Immature natural killer cell (primary cell): Measurements from ENCODE around the gene RASL12. TPM values are rescaled to one million over a fixed set of nuclear protein-coding genes. Genes with fewer than 3 reads are reported as not detected.
"Not testable (repeated sequence)": the region's sequence is repeated elsewhere in the genome, so short reads cannot be mapped to it uniquely, and the experiment has no call there.

Experiments
- DNase-seq, 3 donors: peaks; one replicate each; pipeline ENCODE4 v3.0.0; 2022; ENCODE audit warnings: mixed read lengths in 1 of 3
- H3K27ac Mint-ChIP-seq, 6 donors: one replicate each; pipeline ENCODE4 v1.8.0; 2020; ENCODE audit warnings: mixed read lengths in 6 of 6, mild to moderate bottlenecking in 5 of 6, inconsistent platforms in 4 of 6, moderate library complexity in 3 of 6
- H3K27me3 Mint-ChIP-seq, 3 donors: one replicate each; pipeline ENCODE4 v1.8.0; 2020 to 2021; ENCODE audit warnings: low read depth in 3 of 3, mild to moderate bottlenecking in 3 of 3, mixed read lengths in 3 of 3, moderate library complexity in 3 of 3, inconsistent platforms in 1 of 3
- H3K36me3 Mint-ChIP-seq, 3 donors: one replicate each; pipeline ENCODE4 v1.8.0; 2020; ENCODE audit warnings: mixed read lengths in 3 of 3, inconsistent platforms in 2 of 3, mild to moderate bottlenecking in 2 of 3
- H3K4me1 Mint-ChIP-seq, 2 donors: one replicate each; pipeline ENCODE4 v1.8.0; 2020; ENCODE audit warnings: inconsistent platforms in 2 of 2, mild to moderate bottlenecking in 2 of 2, mixed read lengths in 2 of 2, moderate library complexity in 1 of 2
- H3K4me3 Mint-ChIP-seq, 5 donors: one replicate each; pipeline ENCODE4 v1.8.0; 2020; ENCODE audit warnings: mild to moderate bottlenecking in 5 of 5, mixed read lengths in 5 of 5, inconsistent platforms in 3 of 5, moderate library complexity in 3 of 5
- H3K9me3 Mint-ChIP-seq, 6 donors: one replicate each; pipeline ENCODE4 v1.8.0; 2020; ENCODE audit warnings: mild to moderate bottlenecking in 6 of 6, mixed read lengths in 6 of 6, inconsistent platforms in 4 of 6, moderate library complexity in 3 of 6
- polyA plus RNA-seq, 3 donors: library from polyadenylated mRNA; unstranded; fragments of 300-500 nt; fragmentation: Illumina TruSeq; gene quantifications; one replicate each; pipeline ENCODE4 v1.2.3, GENCODE V29; 2021

Gene RASL12
- not detected for polyA plus RNA-seq

- Mint-ChIP-seq H3K27me3 (peaks cover 6 to 9% (median 8%) of the 10 kb centered on the region in 3 donors), H3K36me3 (no peaks in the 10 kb centered on the region), H3K9me3 (no peaks in the 10 kb centered on the region), H3K4me3 (peak within 1 kb of the TSS in 4 of 5 donors; percentile 29 to 64 (median 38)), H3K4me1 (peaks cover 4 to 11% of the 10 kb centered on the region in 2 donors), H3K27ac (no peak within 1 kb of the TSS)
- DNase-seq: no peak
Observed at GRCh38 chr15:65067645-65068402, at the start of gene RASL12. TSS of gene RASL12 (minus strand) at chr15:65067991. CDS start at chr15:65067835, 156 bp downstream.

DNA sequence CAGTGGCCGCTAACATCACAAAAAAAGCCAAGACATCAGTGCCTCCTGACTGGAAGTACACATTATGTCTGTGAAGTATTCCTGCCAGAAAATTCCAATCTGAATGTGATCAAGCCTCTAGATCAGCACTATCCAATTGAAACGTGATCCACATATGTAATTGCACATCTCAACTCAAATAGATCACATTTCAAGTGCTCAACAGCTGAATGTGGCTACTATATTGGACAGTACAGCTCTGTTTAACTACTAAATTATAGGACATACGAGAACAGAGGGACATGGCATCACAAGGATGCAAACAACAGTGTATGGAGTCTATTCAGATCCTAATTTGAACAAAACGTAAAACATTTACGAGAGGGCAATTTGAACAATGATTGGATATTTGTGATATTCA is 47.8 kb upstream of the RASL12 start:
- H3K27ac Mint-ChIP-seq: no peak overlapping the region
- H3K36me3 Mint-ChIP-seq: peaks cover 13 to 37% (median 22%) of the 10 kb centered on the region in 3 donors
- no peaks in the 10 kb centered on the region for H3K27me3 Mint-ChIP-seq

DNA sequence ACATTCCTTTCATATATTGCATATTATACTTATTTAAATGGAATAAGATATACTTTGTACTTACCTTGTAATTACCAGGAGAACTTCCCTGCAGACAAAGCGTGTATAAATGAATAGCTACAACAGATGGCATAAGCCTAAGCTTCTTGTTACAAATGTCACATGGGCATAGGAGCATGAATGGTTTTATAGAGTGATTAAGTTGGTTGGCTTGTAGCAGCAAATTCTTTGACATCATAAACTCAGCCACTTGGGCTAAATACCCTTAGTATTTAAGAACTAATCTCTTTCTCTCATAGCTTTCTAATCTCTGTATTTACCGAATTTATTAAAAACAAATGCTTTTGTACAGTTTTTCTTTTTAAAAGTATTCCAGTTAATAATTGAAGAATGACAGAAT is 47.3 kb upstream of the RASL12 start, which contains the start of gene UBAP1L:
UBAP1L (minus strand) TSS at position 115 of the 400 bp plus-strand sequence. CDS start 8,985 bp downstream, outside the sequence.
- no peak within 1 kb of the TSS for H3K27ac Mint-ChIP-seq
- H3K36me3 Mint-ChIP-seq: peaks cover 13 to 37% (median 22%) of the 10 kb centered on the region in 3 donors
- no peak for DNase-seq
- H3K27me3 Mint-ChIP-seq: no peaks in the 10 kb centered on the region
- no peaks in the 10 kb centered on the region for H3K9me3 Mint-ChIP-seq
- H3K4me1 Mint-ChIP-seq: no peaks in the 10 kb centered on the region
- no peak within 1 kb of the TSS for H3K4me3 Mint-ChIP-seq

More for the DNA sequence above, 47.8 kb upstream of the RASL12 start:
- DNase-seq: no peak
- no peaks in the 10 kb centered on the region for H3K9me3 Mint-ChIP-seq
- no peaks in the 10 kb centered on the region for H3K4me1 Mint-ChIP-seq
- no peak overlapping the region for H3K4me3 Mint-ChIP-seq

- peaks cover 0 to 2% (median 0%) of the 10 kb centered on the region in 3 donors for H3K27me3 Mint-ChIP-seq
- no peak overlapping the region for H3K4me3 Mint-ChIP-seq
- H3K9me3 Mint-ChIP-seq: no peaks in the 10 kb centered on the region
- no peak for DNase-seq
- H3K36me3 Mint-ChIP-seq: peaks cover 6 to 11% (median 9%) of the 10 kb centered on the region in 3 donors
- peak overlapping the region in 3 of 6 donors; percentile 6 to 64 (median 22) for H3K27ac Mint-ChIP-seq
- no peaks in the 10 kb centered on the region for H3K4me1 Mint-ChIP-seq
Observed at GRCh38 chr15:65110676-65111292, 43.0 kb upstream of the RASL12 start.

DNA sequence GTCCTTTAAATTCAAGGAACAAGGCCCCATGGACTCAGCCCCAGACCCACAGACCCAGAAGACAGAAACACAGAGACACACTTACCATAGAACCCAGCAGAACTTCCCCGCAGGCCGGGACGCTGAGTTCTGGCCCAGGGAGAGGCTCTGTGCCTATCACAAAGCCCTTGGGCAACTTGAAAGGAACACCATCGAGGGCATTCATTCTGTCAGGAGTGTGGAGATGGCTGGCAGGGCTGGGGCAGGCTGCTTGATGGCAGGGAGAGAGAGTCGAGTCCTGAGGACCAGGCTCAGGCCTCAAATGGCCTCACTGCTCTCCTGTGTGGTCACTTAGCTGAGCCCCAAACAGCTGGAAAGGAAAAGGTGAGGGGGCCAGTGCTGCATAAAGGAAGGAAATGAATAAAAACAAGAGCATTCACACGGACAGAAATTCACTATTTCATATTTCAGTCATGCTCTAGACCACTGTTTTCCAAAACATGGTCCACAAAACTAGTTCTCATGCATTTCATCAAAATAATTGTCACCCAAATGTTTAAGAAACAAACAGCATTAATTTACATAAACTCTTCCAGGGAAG is 38.3 kb upstream of the RASL12 start:
- peak overlapping the region in 1 of 6 donors; percentile 13 for H3K27ac Mint-ChIP-seq
- no peak for DNase-seq
- no peaks in the 10 kb centered on the region for H3K9me3 Mint-ChIP-seq
- H3K4me3 Mint-ChIP-seq: no peak overlapping the region
- H3K4me1 Mint-ChIP-seq: peaks cover 6 to 7% of the 10 kb centered on the region in 2 donors
- H3K27me3 Mint-ChIP-seq: peaks cover 0 to 4% (median 2%) of the 10 kb centered on the region in 3 donors
- H3K36me3 Mint-ChIP-seq: peaks cover 6 to 17% (median 8%) of the 10 kb centered on the region in 3 donors

GRCh38 chr15:65105038-65105437 is 37.2 kb upstream of the RASL12 start:
- peaks cover 6 to 21% (median 8%) of the 10 kb centered on the region in 3 donors for H3K36me3 Mint-ChIP-seq
- peaks cover 0 to 4% (median 2%) of the 10 kb centered on the region in 3 donors for H3K27me3 Mint-ChIP-seq
- H3K4me3 Mint-ChIP-seq: no peak overlapping the region
- DNase-seq: no peak
- no peaks in the 10 kb centered on the region for H3K9me3 Mint-ChIP-seq
- H3K4me1 Mint-ChIP-seq: peaks cover 6 to 9% of the 10 kb centered on the region in 2 donors
- H3K27ac Mint-ChIP-seq: no peak overlapping the region

DNA sequence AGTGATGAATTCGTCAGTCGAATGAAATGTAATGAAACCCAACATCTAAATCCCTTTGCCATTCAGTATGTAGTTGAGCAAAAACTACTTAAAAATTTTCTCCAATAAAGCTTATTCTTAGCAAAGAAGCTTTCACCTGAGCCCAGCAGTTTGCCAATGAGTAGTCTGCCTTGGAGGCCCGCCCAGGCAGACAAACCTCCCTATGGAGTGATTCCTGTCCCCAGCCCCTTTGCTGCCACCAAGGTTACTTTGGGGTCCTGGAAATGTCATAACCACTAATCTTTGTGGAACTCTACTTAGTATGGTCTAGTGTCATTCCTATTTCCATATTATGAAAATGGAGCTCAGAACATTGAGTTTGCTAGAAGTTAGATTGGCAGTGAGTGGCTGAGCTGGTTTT is 35.1 kb upstream of the RASL12 start:
- no peak overlapping the region for H3K4me3 Mint-ChIP-seq
- peaks cover 7 to 33% (median 19%) of the 10 kb centered on the region in 3 donors for H3K36me3 Mint-ChIP-seq
- H3K27ac Mint-ChIP-seq: no peak overlapping the region

GRCh38 chr15:65101891-65102708 is 34.3 kb upstream of the RASL12 start:
- peaks cover 7 to 34% (median 20%) of the 10 kb centered on the region in 3 donors for H3K36me3 Mint-ChIP-seq
- peaks cover 6 to 9% of the 10 kb centered on the region in 2 donors for H3K4me1 Mint-ChIP-seq
- peaks cover 0 to 4% (median 1%) of the 10 kb centered on the region in 3 donors for H3K27me3 Mint-ChIP-seq
- no peak overlapping the region for H3K4me3 Mint-ChIP-seq
- H3K9me3 Mint-ChIP-seq: no peaks in the 10 kb centered on the region
- DNase-seq: no peak
- no peak overlapping the region for H3K27ac Mint-ChIP-seq

More for the DNA sequence above, 35.1 kb upstream of the RASL12 start:
- Mint-ChIP-seq H3K27me3 (peaks cover 0 to 4% (median 2%) of the 10 kb centered on the region in 3 donors), H3K4me1 (peaks cover 6 to 9% of the 10 kb centered on the region in 2 donors), H3K9me3 (no peaks in the 10 kb centered on the region)
- DNase-seq: no peak

DNA sequence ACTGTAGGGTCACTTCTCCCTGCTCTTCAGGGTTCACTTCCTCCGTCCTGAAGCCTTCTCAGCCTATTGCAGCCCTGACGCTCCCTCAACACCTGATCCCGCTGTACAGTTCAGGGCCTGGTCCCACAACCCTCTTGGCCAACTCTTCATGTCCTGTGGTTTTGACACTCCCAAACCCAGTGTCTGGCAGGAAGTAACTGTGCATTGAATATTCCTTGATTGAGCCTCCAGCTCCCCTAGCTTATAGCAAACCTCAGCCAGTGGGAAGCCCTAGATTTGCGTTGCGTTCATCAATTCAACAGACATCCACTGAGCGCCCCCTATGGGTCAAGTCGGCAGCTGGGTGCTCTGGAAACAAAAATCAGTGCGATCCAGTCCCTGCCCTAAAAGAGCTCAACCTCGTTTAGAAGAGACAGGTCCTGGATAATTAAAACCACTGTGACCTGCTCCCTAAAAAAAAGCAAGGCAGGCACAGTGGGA is 33.7 kb upstream of the RASL12 start:
- H3K9me3 Mint-ChIP-seq: no peaks in the 10 kb centered on the region
- H3K27ac Mint-ChIP-seq: peak overlapping the region in 1 of 6 donors; percentile 20
- DNase-seq: peak in 2 of 3 donors; percentile 8

DNA sequence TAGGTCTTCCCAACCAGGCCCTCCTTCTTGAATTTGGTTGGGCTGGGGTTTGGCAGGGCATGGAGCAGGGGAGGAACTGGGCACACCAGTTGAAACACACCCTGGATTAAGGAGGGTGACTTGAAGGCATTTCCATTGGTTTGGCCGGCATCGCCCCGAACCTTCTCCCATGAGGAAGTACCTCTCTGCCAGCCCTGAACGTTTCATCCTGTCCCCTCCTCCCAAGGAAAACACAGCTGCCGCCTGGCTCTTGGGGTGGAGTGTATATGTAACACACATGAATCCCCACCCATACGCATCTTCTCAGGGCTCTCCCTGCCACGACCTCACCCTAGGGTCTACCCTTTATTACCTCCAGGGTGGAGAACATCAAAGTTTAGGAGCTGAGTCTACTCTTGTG is 32.7 kb upstream of the RASL12 start:
- no peak for DNase-seq
- Mint-ChIP-seq H3K36me3 (peaks cover 4 to 30% (median 19%) of the 10 kb centered on the region in 3 donors), H3K27me3 (peaks cover 0 to 4% (median 0%) of the 10 kb centered on the region in 3 donors), H3K27ac (no peak overlapping the region), H3K9me3 (no peaks in the 10 kb centered on the region), H3K4me3 (no peak overlapping the region), H3K4me1 (peaks cover 6 to 9% of the 10 kb centered on the region in 2 donors)

More for the DNA sequence above, 33.7 kb upstream of the RASL12 start:
- peak overlapping the region in 1 of 5 donors; percentile 40 for H3K4me3 Mint-ChIP-seq
- H3K36me3 Mint-ChIP-seq: peaks cover 7 to 34% (median 20%) of the 10 kb centered on the region in 3 donors
- H3K27me3 Mint-ChIP-seq: peaks cover 0 to 4% (median 0%) of the 10 kb centered on the region in 3 donors
- H3K4me1 Mint-ChIP-seq: peaks cover 6 to 9% of the 10 kb centered on the region in 2 donors

DNA sequence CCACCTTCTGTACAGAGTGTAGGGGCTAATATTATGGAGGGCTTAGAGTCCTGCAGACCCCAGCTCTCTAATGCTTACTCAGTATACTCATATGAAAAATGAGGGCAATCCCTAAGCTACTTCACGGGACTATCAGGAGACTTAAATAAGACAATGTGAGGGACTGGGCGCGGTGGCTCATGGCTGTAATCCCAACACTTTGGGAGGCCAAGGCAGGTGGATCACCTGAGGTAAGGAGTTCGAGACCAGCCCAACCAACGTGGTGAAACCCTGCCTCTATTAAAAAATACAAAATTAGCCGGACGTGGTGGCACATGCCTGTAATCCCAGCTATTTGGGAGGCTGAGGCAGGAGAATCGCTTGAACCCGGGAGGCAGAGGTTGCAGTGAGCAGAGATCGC is 32.0 kb upstream of the RASL12 start:
- not testable (repeated sequence) for H3K27ac Mint-ChIP-seq, DNase-seq, H3K4me3 Mint-ChIP-seq, H3K9me3 Mint-ChIP-seq, H3K27me3 Mint-ChIP-seq, H3K4me1 Mint-ChIP-seq
- H3K36me3 Mint-ChIP-seq: peaks cover 4 to 27% (median 16%) of the 10 kb centered on the region in 3 donors

GRCh38 chr15:65099336-65099735 is 31.5 kb upstream of the RASL12 start:
- Mint-ChIP-seq H3K4me1 (peaks cover 6 to 9% of the 10 kb centered on the region in 2 donors), H3K9me3 (no peaks in the 10 kb centered on the region), H3K4me3 (no peak overlapping the region), H3K36me3 (peaks cover 4 to 27% (median 16%) of the 10 kb centered on the region in 3 donors), H3K27ac (no peak overlapping the region), H3K27me3 (peaks cover 0 to 4% (median 0%) of the 10 kb centered on the region in 3 donors)
- DNase-seq: no peak
